Effector memory CD8-positive, alpha-beta T cell (primary cell): Measurements from ENCODE around the gene THUMPD3.

ENCODE experiments used
- ATAC-seq: fragments of 150-1000 bp; cut with Tn5 transposase; replicated peaks from 2 replicates; pipeline ENCODE4 v1.10.0; 2021; ENCODE audit warnings: mild to moderate bottlenecking, moderate library complexity
- DNase-seq, 3 experiments: peaks; one replicate each; pipeline ENCODE4 v3.0.0; 2021
- H3K27ac Mint-ChIP-seq, 2 donors: one replicate each; pipeline ENCODE4 v1.8.0; 2022; ENCODE audit warnings: mild to moderate bottlenecking in 2 of 2, mixed read lengths in 2 of 2, moderate library complexity in 2 of 2
- H3K27me3 Mint-ChIP-seq, 2 donors: one replicate each; pipeline ENCODE4 v1.8.0; 2022; ENCODE audit warnings: mixed read lengths in 2 of 2
- H3K36me3 Mint-ChIP-seq: one replicate; pipeline ENCODE4 v1.8.0; 2022; ENCODE audit warnings: mild to moderate bottlenecking, moderate library complexity, mixed read lengths; ENCODE audit not compliant: insufficient read depth
- H3K4me1 Mint-ChIP-seq, 2 donors: one replicate each; pipeline ENCODE4 v1.8.0; 2022; ENCODE audit warnings: low read depth in 2 of 2, mixed read lengths in 2 of 2
- H3K4me3 Mint-ChIP-seq, 2 donors: one replicate each; pipeline ENCODE4 v1.8.0; 2022; ENCODE audit warnings: mild to moderate bottlenecking in 2 of 2, mixed read lengths in 2 of 2, moderate library complexity in 2 of 2
- H3K9me3 Mint-ChIP-seq, 2 donors: one replicate each; pipeline ENCODE4 v1.8.0; 2022; ENCODE audit warnings: mixed read lengths in 2 of 2

Gene THUMPD3

GRCh38 chr3:9380014-9380413, 17.2 kb downstream of the THUMPD3 start:
- DNase-seq = no peak
- H3K27me3 Mint-ChIP-seq = no peaks in the 10 kb centered on the region
- H3K4me3 Mint-ChIP-seq = no peak overlapping the region
- no peak for ATAC-seq
- H3K4me1 Mint-ChIP-seq = peaks cover 10 to 31% of the 10 kb centered on the region in 2 donors
- peak overlapping the region; percentile 1 to 61 for H3K27ac Mint-ChIP-seq
- no peaks in the 10 kb centered on the region for H3K9me3 Mint-ChIP-seq
- peaks cover 69% of the 10 kb centered on the region for H3K36me3 Mint-ChIP-seq

- Mint-ChIP-seq H3K27me3 (no peaks in the 10 kb centered on the region), H3K4me1 (peaks cover 0 to 38% of the 10 kb centered on the region in 2 donors), H3K27ac (peak overlapping the region in 1 of 2 donors; percentile 77), H3K9me3 (no peaks in the 10 kb centered on the region), H3K36me3 (peaks cover 82% of the 10 kb centered on the region), H3K4me3 (no peak overlapping the region)
- no peak for ATAC-seq
- no peak for DNase-seq
Observed at GRCh38 chr3:9384141-9384828, 21.4 kb downstream of the THUMPD3 start.

- no peak for ATAC-seq
- Mint-ChIP-seq H3K4me1 (peaks cover 0 to 38% of the 10 kb centered on the region in 2 donors), H3K4me3 (no peak overlapping the region), H3K27me3 (no peaks in the 10 kb centered on the region), H3K9me3 (no peaks in the 10 kb centered on the region), H3K27ac (peak overlapping the region in 1 of 2 donors; percentile 77), H3K36me3 (peaks cover 90% of the 10 kb centered on the region)
- no peak for DNase-seq
Observed at GRCh38 chr3:9385187-9386077, 22.6 kb downstream of the THUMPD3 start.

- ATAC-seq = no peak
- no peak overlapping the region for H3K4me3 Mint-ChIP-seq
- H3K27ac Mint-ChIP-seq = peak overlapping the region; percentile 2 to 77
- DNase-seq = no peak
- H3K36me3 Mint-ChIP-seq = peaks cover 92% of the 10 kb centered on the region
- H3K27me3 Mint-ChIP-seq = no peaks in the 10 kb centered on the region
- peaks cover 0 to 43% of the 10 kb centered on the region in 2 donors for H3K4me1 Mint-ChIP-seq
- H3K9me3 Mint-ChIP-seq = no peaks in the 10 kb centered on the region
Observed at GRCh38 chr3:9386078-9386459, 23.2 kb downstream of the THUMPD3 start.

GRCh38 chr3:9386501-9387321, 23.9 kb downstream of the THUMPD3 start:
- peaks cover 4 to 45% of the 10 kb centered on the region in 2 donors for H3K4me1 Mint-ChIP-seq
- peaks cover 92% of the 10 kb centered on the region for H3K36me3 Mint-ChIP-seq
- no peak overlapping the region for H3K4me3 Mint-ChIP-seq
- no peaks in the 10 kb centered on the region for H3K9me3 Mint-ChIP-seq
- no peaks in the 10 kb centered on the region for H3K27me3 Mint-ChIP-seq
- H3K27ac Mint-ChIP-seq = peak overlapping the region; percentile 2 to 77
- ATAC-seq (no peak), DNase-seq (no peak)

GRCh38 chr3:9387322-9387655, 24.4 kb downstream of the THUMPD3 start:
- no peak overlapping the region for H3K4me3 Mint-ChIP-seq
- no peak for DNase-seq
- no peaks in the 10 kb centered on the region for H3K9me3 Mint-ChIP-seq
- H3K27me3 Mint-ChIP-seq = no peaks in the 10 kb centered on the region
- H3K4me1 Mint-ChIP-seq = peaks cover 9 to 50% of the 10 kb centered on the region in 2 donors
- no peak for ATAC-seq
- peaks cover 94% of the 10 kb centered on the region for H3K36me3 Mint-ChIP-seq
- peak overlapping the region in 1 of 2 donors; percentile 77 for H3K27ac Mint-ChIP-seq

- H3K4me3 Mint-ChIP-seq = no peak overlapping the region
- no peaks in the 10 kb centered on the region for H3K9me3 Mint-ChIP-seq
- DNase-seq (no peak), ATAC-seq (no peak)
- peak overlapping the region in 1 of 2 donors; percentile 5 for H3K27ac Mint-ChIP-seq
- peaks cover 96% of the 10 kb centered on the region for H3K36me3 Mint-ChIP-seq
- no peaks in the 10 kb centered on the region for H3K27me3 Mint-ChIP-seq
- peaks cover 12 to 51% of the 10 kb centered on the region in 2 donors for H3K4me1 Mint-ChIP-seq
Observed at GRCh38 chr3:9388142-9388541, 25.3 kb downstream of the THUMPD3 start.

GRCh38 chr3:9388562-9389272, 25.9 kb downstream of the THUMPD3 start:
- no peak for DNase-seq
- Mint-ChIP-seq H3K36me3 (peaks cover 95% of the 10 kb centered on the region), H3K4me1 (peaks cover 12 to 51% of the 10 kb centered on the region in 2 donors), H3K27ac (no peak overlapping the region), H3K27me3 (no peaks in the 10 kb centered on the region), H3K9me3 (no peaks in the 10 kb centered on the region), H3K4me3 (no peak overlapping the region)
- ATAC-seq = no peak

- Mint-ChIP-seq H3K27ac (no peak overlapping the region), H3K27me3 (no peaks in the 10 kb centered on the region), H3K4me1 (peaks cover 22 to 55% of the 10 kb centered on the region in 2 donors), H3K4me3 (no peak overlapping the region), H3K36me3 (peaks cover 95% of the 10 kb centered on the region), H3K9me3 (no peaks in the 10 kb centered on the region)
- no peak for ATAC-seq
- DNase-seq = no peak
Observed at GRCh38 chr3:9390265-9390888, 27.5 kb downstream of the THUMPD3 start.

- Mint-ChIP-seq H3K36me3 (peaks cover 95% of the 10 kb centered on the region), H3K4me3 (no peak overlapping the region), H3K9me3 (no peaks in the 10 kb centered on the region), H3K27ac (peak overlapping the region; percentile 77 to 84), H3K27me3 (no peaks in the 10 kb centered on the region), H3K4me1 (peaks cover 30 to 47% of the 10 kb centered on the region in 2 donors)
- DNase-seq = no peak
- no peak for ATAC-seq
Observed at GRCh38 chr3:9392041-9392440, 29.2 kb downstream of the THUMPD3 start.

GRCh38 chr3:9395570-9396300, 32.9 kb downstream of the THUMPD3 start:
- Mint-ChIP-seq H3K36me3 (peaks cover 81% of the 10 kb centered on the region), H3K4me3 (peak overlapping the region; percentile 94 to 97), H3K4me1 (peaks cover 54 to 64% of the 10 kb centered on the region in 2 donors), H3K27me3 (no peaks in the 10 kb centered on the region), H3K27ac (peak overlapping the region; percentile 97 to 99), H3K9me3 (no peaks in the 10 kb centered on the region)
- DNase-seq (peak in 1 of 3 experiments; percentile 6), ATAC-seq (no peak)

- Mint-ChIP-seq H3K36me3 (peaks cover 76% of the 10 kb centered on the region), H3K27me3 (no peaks in the 10 kb centered on the region), H3K9me3 (no peaks in the 10 kb centered on the region), H3K4me3 (peak overlapping the region; percentile 94 to 97), H3K27ac (peak overlapping the region; percentile 97 to 99), H3K4me1 (peaks cover 58 to 65% of the 10 kb centered on the region in 2 donors)
- ATAC-seq = peak; percentile 32
- DNase-seq = peak in 1 of 3 experiments; percentile 72
Observed at GRCh38 chr3:9396301-9396631, 33.4 kb downstream of the THUMPD3 start.
